Psoas muscle (tissue), 8 donors: ENCODE results near the gene PLEKHA1. TPM values are rescaled to one million over a fixed set of nuclear protein-coding genes. Genes with fewer than 3 reads are reported as not detected.

ENCODE experiments used
- ATAC-seq, 4 donors: fragments of 200-7000 bp; cut with Tn5 transposase; one replicate each; pipeline ENCODE4 v1.9.1; 2020; ENCODE audit warnings: moderate library complexity in 3 of 4, mild to moderate bottlenecking in 2 of 4
- DNase-seq, 2 donors: peaks; one replicate each; pipeline ENCODE4 v3.0.0-alpha.2; 2020
- H3K27ac ChIP-seq: fragments of 200-600 bp; one replicate; pipeline ENCODE4 v1.8.0; 2022
- H3K27me3 ChIP-seq, 3 donors: fragments of 200-600 bp in 1 of 3; one replicate each; pipeline versions ENCODE4 v1.6.1 to v1.8.0; 2013 to 2022; ENCODE audit warnings: low read length in 2 of 3, mild to moderate bottlenecking in 2 of 3, moderate library complexity in 1 of 3; ENCODE audit not compliant: insufficient read depth in 3 of 3
- H3K36me3 ChIP-seq, 2 donors: fragments of 200-600 bp in 1 of 2; one replicate each; pipeline versions ENCODE4 v1.6.1 to v1.8.0; 2013 to 2022; ENCODE audit warnings: low read depth in 1 of 2, mild to moderate bottlenecking in 1 of 2, moderate library complexity in 1 of 2; ENCODE audit not compliant: insufficient read depth in 1 of 2
- H3K4me1 ChIP-seq: fragments of 200-600 bp; one replicate; pipeline ENCODE4 v1.8.0; 2022
- H3K4me3 ChIP-seq: fragments of 200-600 bp; one replicate; pipeline ENCODE4 v1.8.0; 2022; ENCODE audit warnings: mild to moderate bottlenecking
- H3K9me3 ChIP-seq: fragments of 200-600 bp; one replicate; pipeline ENCODE4 v1.8.0; 2022
- WGBS, 3 donors: extraction: QIAGEN DNeasy Blood & Tissue Kit; methylation state at CpG; one replicate each; pipeline versions ENCODE4 v1.1.6 to v1.1.7; 2013; 5-methylcytosine and 5-hydroxymethylcytosine counted together
- intact Hi-C, 2 donors: fragments of 100-400 bp; cut with DNase I; formaldehyde crosslinking; loops; one replicate each; pipeline versions ENCODE4 v1.11.0 to v1.14.2; 2022
- polyA plus RNA-seq, 3 donors: library from polyadenylated mRNA; stranded (reverse); fragments of 200-250 nt; gene quantifications; one replicate each; pipeline ENCODE4 v1.2.3, GENCODE V29; 2013
- total RNA-seq, 4 donors: library from RNA; stranded (reverse); fragmentation: NEBNext Ultra II Directional in 2 of 4; extraction: Animal tissue kit (Norgen Biotek cat#: 25700) in 2 of 4; gene quantifications; one replicate each; pipeline versions ENCODE4 v1.2.1 to v1.2.4, GENCODE V29; 2021 to 2023
- TF ChIP-seq, protein P1 (sequence below): fragments of 200-600 bp; IDR thresholded peaks from one replicate; pipeline ENCODE4 v1.8.0; 2022; ENCODE audit warnings: antibody characterized with exemption
- donor health status: healthy with polysubstance abuse.
- donor health status: DM: no; HTN: no; CAD: no; lungs with moderate emphysema.
- donor health status: Bipolar disorder and iron deficiency.
- donor health status: healthy.
- donor health status: DM: yes; HTN: yes; CAD: no.
- donor health status: DM: no; HTN: no; CAD: no.
- donor health status: DM: no; HTN: no; CAD: no.
- donor health status: DM: yes; HTN: yes; CAD: no.

The PLEKHA1 gene
- total and polyA plus RNA-seq, 7 donors: 29.5 to 75.3 (median 53.1) TPM

DNA sequence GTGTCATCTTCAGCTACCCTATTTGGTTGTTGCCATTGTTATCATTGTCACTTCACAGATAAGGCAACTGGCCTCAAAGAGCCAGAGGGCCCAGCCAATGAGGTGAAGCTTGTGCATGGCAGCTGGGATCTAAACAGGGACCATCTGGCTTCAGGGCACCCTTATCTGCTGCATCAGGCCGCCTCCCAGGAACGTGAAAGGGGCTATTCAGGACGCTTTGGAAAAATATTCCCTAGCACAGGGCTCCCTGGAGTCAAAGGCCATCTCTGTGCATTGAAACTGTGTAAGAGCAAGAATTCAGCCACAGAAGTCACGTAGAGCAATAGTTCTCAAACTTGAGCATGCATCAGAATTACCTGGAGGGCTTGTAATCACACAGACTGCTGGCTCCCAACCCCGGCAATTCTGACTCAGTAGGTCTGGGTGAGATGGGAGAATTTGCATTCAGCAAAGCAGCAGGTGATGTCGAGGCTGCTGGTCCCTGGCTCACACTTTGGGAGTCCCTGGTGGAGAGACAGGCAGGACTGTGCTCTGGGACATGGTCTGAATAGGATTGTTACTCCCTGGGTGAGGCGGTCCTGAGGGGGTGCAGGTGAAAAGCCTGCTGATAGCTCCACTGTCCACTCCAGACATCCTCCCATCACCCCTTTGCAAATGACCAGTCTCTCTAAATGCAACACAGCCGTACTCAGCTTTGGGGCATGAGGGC, 21.5 kb upstream of the PLEKHA1 start:
- H3K4me1 ChIP-seq: no peaks in the 10 kb centered on the region
- no peaks in the 10 kb centered on the region for H3K27me3 ChIP-seq
- no peaks in the 10 kb centered on the region for H3K9me3 ChIP-seq
- DNase-seq (no peak), ATAC-seq (no peak)
- TF ChIP-seq, protein P1, sequence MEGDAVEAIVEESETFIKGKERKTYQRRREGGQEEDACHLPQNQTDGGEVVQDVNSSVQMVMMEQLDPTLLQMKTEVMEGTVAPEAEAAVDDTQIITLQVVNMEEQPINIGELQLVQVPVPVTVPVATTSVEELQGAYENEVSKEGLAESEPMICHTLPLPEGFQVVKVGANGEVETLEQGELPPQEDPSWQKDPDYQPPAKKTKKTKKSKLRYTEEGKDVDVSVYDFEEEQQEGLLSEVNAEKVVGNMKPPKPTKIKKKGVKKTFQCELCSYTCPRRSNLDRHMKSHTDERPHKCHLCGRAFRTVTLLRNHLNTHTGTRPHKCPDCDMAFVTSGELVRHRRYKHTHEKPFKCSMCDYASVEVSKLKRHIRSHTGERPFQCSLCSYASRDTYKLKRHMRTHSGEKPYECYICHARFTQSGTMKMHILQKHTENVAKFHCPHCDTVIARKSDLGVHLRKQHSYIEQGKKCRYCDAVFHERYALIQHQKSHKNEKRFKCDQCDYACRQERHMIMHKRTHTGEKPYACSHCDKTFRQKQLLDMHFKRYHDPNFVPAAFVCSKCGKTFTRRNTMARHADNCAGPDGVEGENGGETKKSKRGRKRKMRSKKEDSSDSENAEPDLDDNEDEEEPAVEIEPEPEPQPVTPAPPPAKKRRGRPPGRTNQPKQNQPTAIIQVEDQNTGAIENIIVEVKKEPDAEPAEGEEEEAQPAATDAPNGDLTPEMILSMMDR: no peak
- H3K4me3 ChIP-seq: no peak overlapping the region
- H3K36me3 ChIP-seq: no peaks in the 10 kb centered on the region
- H3K27ac ChIP-seq: no peak overlapping the region
- intact Hi-C loops: no loop called here
- 58 to 70% (median 69%) methylated on average over 8 of the region's 8 CpGs for WGBS, 3 donors

DNA sequence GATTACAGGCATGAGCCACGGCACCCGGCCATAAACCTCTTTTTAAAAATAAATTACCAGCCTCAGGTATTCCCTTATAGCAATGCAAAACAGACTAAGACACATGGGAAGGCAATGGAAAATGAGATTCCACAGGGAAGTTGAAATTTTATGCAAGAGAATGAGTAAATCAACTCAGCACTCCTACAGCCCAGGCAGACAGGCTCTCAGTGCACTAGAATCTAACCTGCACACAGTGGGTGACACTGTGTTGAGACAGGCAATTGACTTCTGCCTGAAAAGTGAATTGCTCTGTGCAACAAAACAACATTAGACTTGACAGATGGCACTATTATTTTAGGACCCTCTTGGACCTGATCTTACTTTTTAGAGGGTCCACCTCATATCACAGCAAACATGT, 20.1 kb upstream of the PLEKHA1 start:
- H3K27ac ChIP-seq: no peak overlapping the region
- intact Hi-C loops: no loop called here
- DNase-seq: no peak
- H3K36me3 ChIP-seq: no peaks in the 10 kb centered on the region
- no peaks in the 10 kb centered on the region for H3K9me3 ChIP-seq
- ATAC-seq: no peak
- H3K4me1 ChIP-seq: no peaks in the 10 kb centered on the region
- WGBS, 3 donors: 79 to 96% (median 82%) methylated on average over 2 of the region's 2 CpGs
- TF ChIP-seq, protein P1: no peak
- no peak overlapping the region for H3K4me3 ChIP-seq
- no peaks in the 10 kb centered on the region for H3K27me3 ChIP-seq

DNA sequence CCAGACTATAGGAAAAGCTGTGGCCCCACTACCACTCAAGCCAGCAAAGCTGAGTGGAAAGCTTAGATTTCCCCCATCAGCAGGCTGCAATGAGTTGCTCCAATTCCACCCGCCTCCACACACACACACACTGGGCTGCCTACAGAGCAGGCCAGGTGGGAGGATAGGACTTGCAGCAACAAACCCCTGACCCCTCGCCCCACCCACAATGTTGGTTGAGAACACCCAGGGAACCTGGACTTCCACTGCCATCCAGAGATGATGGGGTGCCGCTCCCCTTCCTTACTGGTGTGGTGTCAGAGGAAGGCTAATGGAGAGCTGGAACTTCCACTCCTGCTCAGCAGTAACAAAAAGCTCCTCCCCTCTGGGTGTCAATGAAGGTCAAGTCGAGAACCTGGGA, 16.8 kb upstream of the PLEKHA1 start:
- Histone ChIP-seq H3K27me3 (no peaks in the 10 kb centered on the region), H3K36me3 (no peaks in the 10 kb centered on the region), H3K4me3 (no peak overlapping the region), H3K27ac (no peak overlapping the region), H3K4me1 (no peaks in the 10 kb centered on the region), H3K9me3 (no peaks in the 10 kb centered on the region)
- 93 to 99% (median 98%) methylated on average over 4 of the region's 4 CpGs for WGBS, 3 donors
- DNase-seq (no peak), ATAC-seq (no peak)
- TF ChIP-seq, protein P1: no peak
- intact Hi-C loops: no loop called here

DNA sequence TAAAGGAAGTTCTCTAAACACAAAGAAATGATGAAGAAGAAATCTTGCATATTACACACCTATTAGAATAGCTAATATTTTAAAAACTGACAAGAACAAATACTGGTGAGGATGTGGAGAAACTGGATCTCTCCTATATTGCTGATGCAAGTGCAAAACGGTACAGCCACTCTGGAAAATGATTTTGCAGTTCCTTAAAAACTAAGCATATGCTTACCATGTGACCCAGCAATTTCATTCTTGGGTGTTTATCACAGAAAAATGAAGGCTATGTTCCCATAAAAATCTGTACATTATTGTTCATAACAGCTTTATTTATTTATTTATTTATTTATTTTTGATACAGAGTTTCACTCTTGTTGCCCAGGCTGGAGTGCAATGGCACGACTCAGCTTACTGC, 14.9 kb upstream of the PLEKHA1 start:
- 85 to 94% (median 88%) methylated on average over 2 of the region's 2 CpGs for WGBS, 3 donors
- no peak overlapping the region for H3K27ac ChIP-seq
- no peak overlapping the region for H3K4me3 ChIP-seq
- no peaks in the 10 kb centered on the region for H3K27me3 ChIP-seq
- H3K36me3 ChIP-seq: no peaks in the 10 kb centered on the region
- no peak for ATAC-seq
- H3K9me3 ChIP-seq: no peaks in the 10 kb centered on the region
- TF ChIP-seq, protein P1: no peak
- intact Hi-C loops: loop anchor here in 1 of 2 donors (5.0 kb wide), 1 partner anchor 428 kb away; no protein-coding TSS in a partner anchor
- H3K4me1 ChIP-seq: no peaks in the 10 kb centered on the region
- DNase-seq: no peak

DNA sequence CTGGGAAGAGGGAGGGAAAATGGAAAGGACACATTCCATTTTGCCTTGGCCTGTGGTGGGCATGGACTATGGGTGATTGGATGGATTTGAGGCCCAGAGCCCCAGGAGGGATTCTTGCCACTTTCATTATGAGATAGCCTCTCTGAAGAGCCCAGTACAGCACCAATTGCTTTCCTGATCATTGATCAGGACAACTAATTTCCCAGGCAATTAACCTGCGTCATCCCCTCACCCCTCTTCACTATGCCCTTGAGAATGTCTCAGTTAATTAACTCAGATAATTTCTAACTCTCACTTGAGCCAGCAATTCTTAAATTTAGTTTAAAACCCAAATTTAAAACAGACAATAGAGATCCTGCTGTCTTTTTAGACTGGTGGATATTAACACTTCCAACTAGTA, 13.5 kb upstream of the PLEKHA1 start:
- 86 to 100% (median 94%) methylated on average over 1 of the region's 1 CpG for WGBS, 3 donors
- no peak for ATAC-seq
- H3K4me3 ChIP-seq: no peak overlapping the region
- intact Hi-C loops: loop anchor here in 1 of 2 donors (5.0 kb wide), 1 partner anchor 426 kb away; no protein-coding TSS in a partner anchor
- TF ChIP-seq, protein P1: no peak
- DNase-seq: no peak
- H3K9me3 ChIP-seq: no peaks in the 10 kb centered on the region
- H3K27ac ChIP-seq: no peak overlapping the region
- no peaks in the 10 kb centered on the region for H3K36me3 ChIP-seq
- no peaks in the 10 kb centered on the region for H3K27me3 ChIP-seq
- no peaks in the 10 kb centered on the region for H3K4me1 ChIP-seq
